Calu3 (cell line): Measurements from ENCODE around the gene PODXL. TPM values are rescaled to one million over a fixed set of nuclear protein-coding genes. Genes with fewer than 3 reads are reported as not detected.
"Not testable (repeated sequence)": the region's sequence is repeated elsewhere in the genome, so short reads cannot be mapped to it uniquely, and the experiment has no call there.

Experiments
- BruUV-seq: library from RNA; stranded (reverse); fragments of 400-500 nt; replicated peaks from 2 replicates; lab custom pipeline; 2021; lab: Mats Ljungman, UMichigan
- CTCF ChIA-PET: fragments of 300-600 bp; sonication (Branson Sonifier 250); formaldehyde crosslinking; loops from one replicate; lab custom pipeline; 2022; ENCODE audit warnings: antibody characterized with exemption; lab: Charles Lee
- DNase-seq: peaks from one replicate; pipeline ENCODE4 v3.0.0; 2022
- H3K27ac Mint-ChIP-seq: one replicate; pipeline ENCODE4 v1.8.0; 2022; ENCODE audit warnings: mixed read lengths; ENCODE audit not compliant: unreplicated experiment
- H3K27me3 Mint-ChIP-seq: one replicate; pipeline ENCODE4 v1.8.0; 2022; ENCODE audit warnings: mixed read lengths; ENCODE audit not compliant: unreplicated experiment
- H3K36me3 Mint-ChIP-seq: one replicate; pipeline ENCODE4 v1.8.0; 2022; ENCODE audit warnings: mild to moderate bottlenecking, moderate library complexity, mixed read lengths; ENCODE audit not compliant: insufficient read depth, unreplicated experiment
- H3K4me1 Mint-ChIP-seq: one replicate; pipeline ENCODE4 v1.8.0; 2022; ENCODE audit warnings: mild to moderate bottlenecking, low read depth, mixed read lengths; ENCODE audit not compliant: unreplicated experiment
- H3K4me3 Mint-ChIP-seq: one replicate; pipeline ENCODE4 v1.8.0; 2022; ENCODE audit warnings: mild to moderate bottlenecking, low read depth, moderate library complexity, mixed read lengths; ENCODE audit not compliant: unreplicated experiment
- H3K9me3 Mint-ChIP-seq: one replicate; pipeline ENCODE4 v1.8.0; 2022; ENCODE audit warnings: low read depth, mixed read lengths; ENCODE audit not compliant: unreplicated experiment
- CTCF ChIP-seq: fragments of 200-600 bp; IDR thresholded peaks from one replicate; pipeline ENCODE4 v1.8.0; 2022; ENCODE audit warnings: antibody characterized with exemption; ENCODE audit not compliant: unreplicated experiment
- intact Hi-C: fragments of 100-400 bp; cut with micrococcal nuclease; formaldehyde crosslinking; loops from one replicate; pipeline ENCODE4 v1.10.0; 2022; ENCODE audit not compliant: unreplicated experiment
- total RNA-seq: library from RNA; stranded (reverse); gene quantifications from 2 replicates; pipeline ENCODE4 v1.2.3, GENCODE V29; 2022

The PODXL gene
- total RNA-seq, 1 experiment from 2014 or later: 15.5 TPM

GRCh38 chr7:131506597-131506996 lies 49.8 kb downstream of the PODXL start:
- no peak overlapping the region for H3K27ac Mint-ChIP-seq
- no TSS peak for BruUV-seq
- intact Hi-C loops: no loop called here
- peaks cover 31% of the 10 kb centered on the region for H3K36me3 Mint-ChIP-seq
- no peaks in the 10 kb centered on the region for H3K9me3 Mint-ChIP-seq
- no peak for TF ChIP-seq CTCF
- no peak for DNase-seq
- H3K4me1 Mint-ChIP-seq: no peaks in the 10 kb centered on the region
- H3K4me3 Mint-ChIP-seq: no peak overlapping the region
- CTCF ChIA-PET: no interaction called here
- no peaks in the 10 kb centered on the region for H3K27me3 Mint-ChIP-seq

GRCh38 chr7:131505636-131506557 lies 50.5 kb downstream of the PODXL start:
- Mint-ChIP-seq H3K36me3 (peaks cover 31% of the 10 kb centered on the region), H3K9me3 (no peaks in the 10 kb centered on the region), H3K27ac (no peak overlapping the region), H3K27me3 (no peaks in the 10 kb centered on the region), H3K4me3 (no peak overlapping the region), H3K4me1 (no peaks in the 10 kb centered on the region)
- intact Hi-C loops: no loop called here
- CTCF ChIA-PET: interaction anchor here (0.6 kb wide), 1 partner anchor 1059 kb away, joined by 9 read pairs; no protein-coding TSS in a partner anchor
- DNase-seq: no peak
- no TSS peak for BruUV-seq
- no peak for TF ChIP-seq CTCF

GRCh38 chr7:131505037-131505620 lies 51.3 kb downstream of the PODXL start:
- H3K27ac Mint-ChIP-seq: peak overlapping the region; percentile 31
- DNase-seq, H3K4me3 Mint-ChIP-seq, H3K9me3 Mint-ChIP-seq, intact Hi-C loops, H3K4me1 Mint-ChIP-seq, H3K27me3 Mint-ChIP-seq, BruUV-seq: not testable (repeated sequence)
- CTCF ChIA-PET: interaction anchor here (0.6 kb wide), 1 partner anchor 1059 kb away, joined by 9 read pairs; no protein-coding TSS in a partner anchor
- peaks cover 31% of the 10 kb centered on the region for H3K36me3 Mint-ChIP-seq

GRCh38 chr7:131504157-131504899 lies 52.1 kb downstream of the PODXL start:
- CTCF ChIA-PET: no interaction called here
- no peaks in the 10 kb centered on the region for H3K4me1 Mint-ChIP-seq
- DNase-seq: no peak
- no peak for TF ChIP-seq CTCF
- intact Hi-C loops: no loop called here
- peak overlapping the region; percentile 31 for H3K27ac Mint-ChIP-seq
- no peaks in the 10 kb centered on the region for H3K9me3 Mint-ChIP-seq
- BruUV-seq: no TSS peak
- H3K4me3 Mint-ChIP-seq: no peak overlapping the region
- no peaks in the 10 kb centered on the region for H3K27me3 Mint-ChIP-seq
- peaks cover 31% of the 10 kb centered on the region for H3K36me3 Mint-ChIP-seq
